ENCODE data around the gene STUM. TPM values are rescaled to one million over a fixed set of nuclear protein-coding genes. Genes with fewer than 3 reads are reported as not detected.

Gene STUM
- total RNA-seq, 5 donors from 2014 or later (not counting 1 experiment from before 2014, with no cell fraction given), result 0.10 TPM; not detected in 4

GRCh38 chr1:226575436-226575720 lies 26.8 kb downstream of the STUM start:
- peaks cover 0 to 2% of the 10 kb centered on the region in 2 donors for H3K27me3 Mint-ChIP-seq
- DNase-seq (no peak), ATAC-seq (replicated peaks in 1 of 4) (no peak)
- POLR2A ChIA-PET, result no interaction called here
- no peaks in the 10 kb centered on the region for H3K9me3 Mint-ChIP-seq
- H3K36me3 Mint-ChIP-seq, result no peaks in the 10 kb centered on the region
- Histone ChIP-seq H3K27ac (ENCODE audit: low read length) (no peak overlapping the region), H3K27me3 (replicated peaks in 1 of 2; ENCODE audit: control insufficient read depth in 2 of 2, extremely low read depth in 1 of 2, insufficient read depth in 2 of 2, low read length in 1 of 2) (peaks cover 0 to 24% of the 10 kb centered on the region in 2 experiments), H3K4me3 (ENCODE audit: control insufficient read depth in 1 of 2, extremely low read depth in 1 of 2, low read length in 1 of 2) (no peak overlapping the region), H3K9me3 (no peaks in the 10 kb centered on the region), H3K4me1 (ENCODE audit: control insufficient read depth in 1 of 2, extremely low read depth in 1 of 2, insufficient read depth in 2 of 2, low read length in 2 of 2) (no peaks in the 10 kb centered on the region), H3K36me3 (ENCODE audit: control insufficient read depth in 2 of 2, extremely low read depth in 1 of 2, insufficient read depth in 1 of 2, low read length in 1 of 2) (no peaks in the 10 kb centered on the region)
- no peaks in the 10 kb centered on the region for H3K4me1 Mint-ChIP-seq
- CTCF ChIA-PET, result no interaction called here
- no peak overlapping the region for H3K27ac Mint-ChIP-seq
- 94% methylated on average over 4 of the region's 4 CpGs for WGBS (ENCODE audit: insufficient coverage)
- H3K4me3 Mint-ChIP-seq, result no peak overlapping the region

DNA sequence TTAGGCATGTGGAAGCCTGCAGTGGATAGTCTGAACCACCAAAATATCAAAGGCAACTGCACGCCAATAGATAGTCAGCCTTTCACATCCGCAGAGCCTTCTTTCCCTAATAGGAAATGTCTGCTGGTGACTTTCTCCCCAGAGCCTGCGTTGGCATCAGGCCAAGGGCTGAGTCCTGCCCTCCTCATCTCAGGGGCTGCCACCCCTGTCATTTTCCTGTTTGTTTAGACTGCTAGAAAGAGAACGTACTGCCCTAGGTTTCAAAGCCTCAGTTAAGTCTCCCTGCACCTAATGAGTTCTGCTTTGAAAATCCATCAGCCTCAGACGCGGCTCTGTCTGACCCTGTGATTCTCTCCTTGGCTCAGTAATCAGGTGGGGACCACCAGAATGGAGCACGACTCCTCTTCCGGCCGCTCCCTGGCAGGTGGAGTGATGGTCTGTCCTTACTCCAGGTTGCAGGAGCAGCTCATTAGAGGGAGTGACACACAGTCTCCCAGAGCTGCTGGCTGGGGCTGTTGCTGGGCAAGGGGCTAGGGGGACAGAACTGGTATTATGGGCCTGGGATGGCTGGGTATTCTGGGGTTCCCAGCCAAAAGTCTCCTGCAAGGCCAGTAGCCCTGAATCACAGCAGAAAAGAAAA lies 27.3 kb downstream of the STUM start:
- Mint-ChIP-seq H3K4me3 (no peak overlapping the region), H3K27ac (no peak overlapping the region), H3K36me3 (no peaks in the 10 kb centered on the region), H3K27me3 (peaks cover 0 to 2% of the 10 kb centered on the region in 2 donors), H3K9me3 (no peaks in the 10 kb centered on the region), H3K4me1 (no peaks in the 10 kb centered on the region)
- Histone ChIP-seq H3K36me3 (ENCODE audit: control insufficient read depth in 2 of 2, extremely low read depth in 1 of 2, insufficient read depth in 1 of 2, low read length in 1 of 2) (no peaks in the 10 kb centered on the region), H3K27ac (ENCODE audit: low read length) (no peak overlapping the region), H3K9me3 (no peaks in the 10 kb centered on the region), H3K27me3 (replicated peaks in 1 of 2; ENCODE audit: control insufficient read depth in 2 of 2, extremely low read depth in 1 of 2, insufficient read depth in 2 of 2, low read length in 1 of 2) (peaks cover 0 to 27% of the 10 kb centered on the region in 2 experiments), H3K4me3 (ENCODE audit: control insufficient read depth in 1 of 2, extremely low read depth in 1 of 2, low read length in 1 of 2) (no peak overlapping the region), H3K4me1 (ENCODE audit: control insufficient read depth in 1 of 2, extremely low read depth in 1 of 2, insufficient read depth in 2 of 2, low read length in 2 of 2) (no peaks in the 10 kb centered on the region)
- CTCF ChIA-PET, result no interaction called here
- no peak for DNase-seq
- POLR2A ChIA-PET, result no interaction called here
- 74% methylated on average over 7 of the region's 9 CpGs for WGBS (ENCODE audit: insufficient coverage)
- no peak for ATAC-seq (replicated peaks in 1 of 4)

DNA sequence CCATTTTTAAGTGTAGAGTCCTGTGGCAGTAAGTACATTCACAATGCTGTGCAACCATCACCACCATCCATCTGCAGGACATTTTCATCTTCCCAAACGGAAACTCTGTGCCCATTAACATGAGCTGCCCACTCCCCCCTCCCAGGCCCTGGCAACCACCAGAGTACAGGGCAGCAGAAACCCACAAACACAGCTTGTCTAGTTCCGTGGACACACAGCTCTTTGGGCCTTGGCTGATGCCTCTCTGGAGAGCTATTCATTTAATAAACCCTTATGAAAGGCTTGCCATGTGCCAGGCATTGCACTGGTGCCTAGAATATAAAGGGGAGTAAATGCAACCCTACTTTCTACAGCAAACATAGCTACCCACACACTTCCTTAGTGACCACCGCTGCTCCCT lies 28.0 kb downstream of the STUM start:
- Mint-ChIP-seq H3K36me3 (no peaks in the 10 kb centered on the region), H3K4me3 (no peak overlapping the region), H3K9me3 (no peaks in the 10 kb centered on the region), H3K27ac (no peak overlapping the region), H3K27me3 (peaks cover 0 to 2% of the 10 kb centered on the region in 2 donors), H3K4me1 (no peaks in the 10 kb centered on the region)
- POLR2A ChIA-PET, result no interaction called here
- CTCF ChIA-PET, result no interaction called here
- Histone ChIP-seq H3K4me3 (ENCODE audit: control insufficient read depth in 1 of 2, extremely low read depth in 1 of 2, low read length in 1 of 2) (no peak overlapping the region), H3K27me3 (replicated peaks in 1 of 2; ENCODE audit: control insufficient read depth in 2 of 2, extremely low read depth in 1 of 2, insufficient read depth in 2 of 2, low read length in 1 of 2) (peaks cover 0 to 27% of the 10 kb centered on the region in 2 experiments), H3K4me1 (ENCODE audit: control insufficient read depth in 1 of 2, extremely low read depth in 1 of 2, insufficient read depth in 2 of 2, low read length in 2 of 2) (no peaks in the 10 kb centered on the region), H3K36me3 (ENCODE audit: control insufficient read depth in 2 of 2, extremely low read depth in 1 of 2, insufficient read depth in 1 of 2, low read length in 1 of 2) (no peaks in the 10 kb centered on the region), H3K27ac (ENCODE audit: low read length) (no peak overlapping the region), H3K9me3 (no peaks in the 10 kb centered on the region)
- ATAC-seq (replicated peaks in 1 of 4) (no peak), DNase-seq (no peak)
- WGBS (ENCODE audit: insufficient coverage), result 80% methylated on average over 1 of the region's 3 CpGs

- Mint-ChIP-seq H3K27me3 (peaks cover 0 to 2% of the 10 kb centered on the region in 2 donors), H3K36me3 (no peaks in the 10 kb centered on the region), H3K4me3 (no peak overlapping the region), H3K4me1 (no peaks in the 10 kb centered on the region), H3K9me3 (no peaks in the 10 kb centered on the region), H3K27ac (no peak overlapping the region)
- ChIA-PET POLR2A (no interaction called here), CTCF (no interaction called here)
- DNase-seq (no peak), ATAC-seq (replicated peaks in 1 of 4) (no peak)
- 87% methylated on average over 4 of the region's 15 CpGs for WGBS (ENCODE audit: insufficient coverage)
- Histone ChIP-seq H3K4me3 (ENCODE audit: control insufficient read depth in 1 of 2, extremely low read depth in 1 of 2, low read length in 1 of 2) (no peak overlapping the region), H3K4me1 (ENCODE audit: control insufficient read depth in 1 of 2, extremely low read depth in 1 of 2, insufficient read depth in 2 of 2, low read length in 2 of 2) (no peaks in the 10 kb centered on the region), H3K27me3 (replicated peaks in 1 of 2; ENCODE audit: control insufficient read depth in 2 of 2, extremely low read depth in 1 of 2, insufficient read depth in 2 of 2, low read length in 1 of 2) (peaks cover 0 to 23% of the 10 kb centered on the region in 2 experiments), H3K9me3 (no peaks in the 10 kb centered on the region), H3K27ac (ENCODE audit: low read length) (no peak overlapping the region), H3K36me3 (ENCODE audit: control insufficient read depth in 2 of 2, extremely low read depth in 1 of 2, insufficient read depth in 1 of 2, low read length in 1 of 2) (no peaks in the 10 kb centered on the region)
Measured at GRCh38 chr1:226577401-226578180, 29.0 kb downstream of the STUM start.

GRCh38 chr1:226578946-226579578 lies 30.5 kb downstream of the STUM start:
- DNase-seq (no peak), ATAC-seq (replicated peaks in 1 of 4) (no peak)
- no peaks in the 10 kb centered on the region for H3K9me3 Mint-ChIP-seq
- Histone ChIP-seq H3K36me3 (ENCODE audit: control insufficient read depth in 2 of 2, extremely low read depth in 1 of 2, insufficient read depth in 1 of 2, low read length in 1 of 2) (no peaks in the 10 kb centered on the region), H3K9me3 (no peaks in the 10 kb centered on the region), H3K27ac (ENCODE audit: low read length) (no peak overlapping the region), H3K4me3 (ENCODE audit: control insufficient read depth in 1 of 2, extremely low read depth in 1 of 2, low read length in 1 of 2) (no peak overlapping the region), H3K4me1 (ENCODE audit: control insufficient read depth in 1 of 2, extremely low read depth in 1 of 2, insufficient read depth in 2 of 2, low read length in 2 of 2) (no peaks in the 10 kb centered on the region), H3K27me3 (replicated peaks in 1 of 2; ENCODE audit: control insufficient read depth in 2 of 2, extremely low read depth in 1 of 2, insufficient read depth in 2 of 2, low read length in 1 of 2) (peaks cover 0 to 21% of the 10 kb centered on the region in 2 experiments)
- H3K27me3 Mint-ChIP-seq, result peaks cover 0 to 2% of the 10 kb centered on the region in 2 donors
- POLR2A ChIA-PET, result no interaction called here
- no peaks in the 10 kb centered on the region for H3K36me3 Mint-ChIP-seq
- H3K27ac Mint-ChIP-seq, result no peak overlapping the region
- CTCF ChIA-PET, result interaction anchor here in 1 of 2 donors (1.1 kb wide), 1 partner anchor 11 kb away, joined by 4 read pairs; no protein-coding TSS in a partner anchor
- H3K4me3 Mint-ChIP-seq, result no peak overlapping the region
- H3K4me1 Mint-ChIP-seq, result no peaks in the 10 kb centered on the region
- 89% methylated on average over 7 of the region's 11 CpGs for WGBS (ENCODE audit: insufficient coverage)

- Histone ChIP-seq H3K4me1 (ENCODE audit: control insufficient read depth in 1 of 2, extremely low read depth in 1 of 2, insufficient read depth in 2 of 2, low read length in 2 of 2) (no peaks in the 10 kb centered on the region), H3K9me3 (no peaks in the 10 kb centered on the region), H3K36me3 (ENCODE audit: control insufficient read depth in 2 of 2, extremely low read depth in 1 of 2, insufficient read depth in 1 of 2, low read length in 1 of 2) (no peaks in the 10 kb centered on the region), H3K27ac (ENCODE audit: low read length) (no peak overlapping the region), H3K27me3 (replicated peaks in 1 of 2; ENCODE audit: control insufficient read depth in 2 of 2, extremely low read depth in 1 of 2, insufficient read depth in 2 of 2, low read length in 1 of 2) (peaks cover 0 to 16% of the 10 kb centered on the region in 2 experiments), H3K4me3 (ENCODE audit: control insufficient read depth in 1 of 2, extremely low read depth in 1 of 2, low read length in 1 of 2) (no peak overlapping the region)
- POLR2A ChIA-PET, result no interaction called here
- ATAC-seq (replicated peaks in 1 of 4) (no peak), DNase-seq (no peak)
- 74% methylated on average over 3 of the region's 6 CpGs for WGBS (ENCODE audit: insufficient coverage)
- peaks cover 0 to 2% of the 10 kb centered on the region in 2 donors for H3K27me3 Mint-ChIP-seq
- no peaks in the 10 kb centered on the region for H3K9me3 Mint-ChIP-seq
- no peaks in the 10 kb centered on the region for H3K36me3 Mint-ChIP-seq
- H3K27ac Mint-ChIP-seq, result no peak overlapping the region
- H3K4me1 Mint-ChIP-seq, result no peaks in the 10 kb centered on the region
- H3K4me3 Mint-ChIP-seq, result no peak overlapping the region
- CTCF ChIA-PET, result no interaction called here
Measured at GRCh38 chr1:226579781-226580323, 31.3 kb downstream of the STUM start.
